H1 (cell line): Measurements from ENCODE around the gene PRKAA1. TPM values are rescaled to one million over a fixed set of nuclear protein-coding genes. Genes with fewer than 3 reads are reported as not detected.

Experiments
- CTCF ChIA-PET: fragments of 300-600 bp; sonication (Branson Sonifier 250); formaldehyde crosslinking; loops from one replicate; lab custom pipeline; 2021; ENCODE audit not compliant: partially characterized antibody; lab: Charles Lee
- POLR2A ChIA-PET: fragments of 300-600 bp; sonication (Branson Sonifier 250); formaldehyde crosslinking; loops from one replicate; lab custom pipeline; 2021; ENCODE audit warnings: inconsistent platforms; ENCODE audit not compliant: partially characterized antibody; lab: Charles Lee
- DNase-seq, 2 experiments: peaks; one replicate each; pipeline versions ENCODE4 v3.0.0 to v3.0.0-alpha.2; 2010 to 2022; ENCODE audit warnings: low spot score in 2 of 2, low read depth in 1 of 2, mixed read lengths in 1 of 2
- FAIRE-seq: peaks from 2 replicates; lab custom pipeline; 2011; peaks lifted over from hg19 to GRCh38; lab: Jason Lieb, UNC
- H2AFZ ChIP-seq: 2 replicates; pipeline ENCODE4 v1.8.1; 2012; ENCODE audit warnings: low read length, inconsistent platforms
- H2AK5ac ChIP-seq: 2 replicates; pipeline ENCODE4 v1.6.1; 2013; ENCODE audit warnings: low read depth, low read length
- H2BK120ac ChIP-seq: replicated peaks from 2 replicates; pipeline ENCODE3; 2013; ENCODE audit warnings: low read depth, low read length, inconsistent platforms
- H2BK12ac ChIP-seq: 2 replicates; pipeline ENCODE4 v1.6.1; 2013; ENCODE audit warnings: low read depth, low read length
- H2BK15ac ChIP-seq: 2 replicates; pipeline ENCODE4 v1.6.1; 2013; ENCODE audit warnings: low read length
- H2BK20ac ChIP-seq: 2 replicates; pipeline ENCODE4 v1.6.1; 2013; ENCODE audit warnings: low read length
- H2BK5ac ChIP-seq: 2 replicates; pipeline ENCODE4 v1.6.1; 2013; ENCODE audit warnings: low read depth, low read length
- H3K14ac ChIP-seq: 2 replicates; pipeline ENCODE4 v1.6.1; 2013; ENCODE audit warnings: inconsistent platforms; ENCODE audit not compliant: insufficient read length
- H3K18ac ChIP-seq: 2 replicates; pipeline ENCODE4 v1.6.1; 2013; ENCODE audit warnings: low read length; ENCODE audit errors: extremely low read depth
- H3K23ac ChIP-seq: 2 replicates; pipeline ENCODE4 v1.6.1; 2013; ENCODE audit warnings: inconsistent platforms; ENCODE audit not compliant: insufficient read length
- H3K23me2 ChIP-seq: 2 replicates; pipeline ENCODE4 v1.6.1; 2013; ENCODE audit warnings: low read depth, low read length
- H3K27ac ChIP-seq: 2 replicates; pipeline ENCODE4 v1.6.1; 2011; ENCODE audit warnings: low read depth, low read length, inconsistent platforms
- H3K27me3 ChIP-seq, 4 experiments: replicated peaks in 1 of 4; 1 replicate in 1 of 4; 2 replicates in 3 of 4; pipeline versions ENCODE4 v1.6.1 to v1.8.1; 2011 to 2013; ENCODE audit warnings: low read length in 3 of 4, mild to moderate bottlenecking in 3 of 4, inconsistent platforms in 2 of 4, mixed read lengths in 2 of 4, moderate library complexity in 1 of 4; ENCODE audit not compliant: control insufficient read depth in 3 of 4, insufficient read depth in 3 of 4; ENCODE audit errors: extremely low read depth in 1 of 4
- H3K36me3 ChIP-seq, 4 experiments: 2 replicates each; pipeline versions ENCODE4 v1.6.1 to v1.8.1; 2011 to 2013; ENCODE audit warnings: mild to moderate bottlenecking in 4 of 4, low read length in 3 of 4, moderate library complexity in 2 of 4, control low read depth in 1 of 4, inconsistent platforms in 1 of 4; ENCODE audit not compliant: insufficient read depth in 4 of 4, control insufficient read depth in 2 of 4
- H3K4ac ChIP-seq: replicated peaks from 2 replicates; pipeline ENCODE3; 2013; ENCODE audit warnings: low read length, low read depth, mixed read lengths, inconsistent platforms; ENCODE audit not compliant: insufficient read length
- H3K4me1 ChIP-seq, 4 experiments: replicated peaks in 1 of 4; 1 replicate in 1 of 4; 2 replicates in 3 of 4; pipeline versions ENCODE4 v1.6.1 to v1.8.1; 2011 to 2013; ENCODE audit warnings: low read length in 3 of 4, inconsistent platforms in 2 of 4, mixed read lengths in 1 of 4; ENCODE audit not compliant: insufficient read depth in 4 of 4, control insufficient read depth in 3 of 4
- H3K4me2 ChIP-seq, 2 experiments: 2 replicates each; pipeline versions ENCODE4 v1.6.1 to v1.8.1; 2011 to 2013; ENCODE audit warnings: low read depth in 2 of 2, low read length in 2 of 2, control low read depth in 1 of 2, inconsistent platforms in 1 of 2, mild to moderate bottlenecking in 1 of 2; ENCODE audit not compliant: insufficient read depth in 1 of 2
- H3K4me3 ChIP-seq, 4 experiments: fragments of 200-600, 300-600 bp in 1 of 4; sonication (generic), shearing (Covaris generic), sonication (Bioruptor Twin) in 1 of 4; 2 replicates each; pipeline versions ENCODE4 v1.5.1 to v1.8.1; 2011 to 2016; ENCODE audit warnings: low read length in 4 of 4, low read depth in 3 of 4, control low read depth in 2 of 4, inconsistent platforms in 2 of 4, mild to moderate bottlenecking in 2 of 4, mixed read lengths in 1 of 4, moderate library complexity in 1 of 4; ENCODE audit not compliant: insufficient read depth in 2 of 4; ENCODE audit errors: extremely low read depth in 1 of 4
- H3K56ac ChIP-seq: replicated peaks from 2 replicates; pipeline ENCODE3; 2013; ENCODE audit warnings: low read depth, mild to moderate bottlenecking, mixed read lengths, low read length, inconsistent platforms; ENCODE audit not compliant: insufficient read length
- H3K79me1 ChIP-seq: 2 replicates; pipeline ENCODE4 v1.6.1; 2013; ENCODE audit warnings: low read depth, low read length, control low read depth
- H3K79me2 ChIP-seq, 2 experiments: 2 replicates each; pipeline versions ENCODE4 v1.6.1 to v1.8.1; 2012 to 2013; ENCODE audit warnings: low read length in 2 of 2, mild to moderate bottlenecking in 2 of 2, inconsistent platforms in 1 of 2; ENCODE audit not compliant: insufficient read depth in 2 of 2, control insufficient read depth in 1 of 2
- H3K9ac ChIP-seq, 4 experiments: replicated peaks in 1 of 4; 1 replicate in 1 of 4; 2 replicates in 3 of 4; pipeline versions ENCODE4 v1.6.1 to v1.8.1; 2011 to 2013; ENCODE audit warnings: low read depth in 3 of 4, low read length in 3 of 4, control low read depth in 2 of 4, mild to moderate bottlenecking in 2 of 4, moderate library complexity in 2 of 4, inconsistent platforms in 1 of 4; ENCODE audit errors: extremely low read depth in 1 of 4
- H3K9me3 ChIP-seq, 2 experiments: 2 replicates each; pipeline versions ENCODE4 v1.6.1 to v1.8.1; 2012 to 2013; ENCODE audit warnings: mild to moderate bottlenecking in 2 of 2, moderate library complexity in 2 of 2, control low read depth in 1 of 2, inconsistent platforms in 1 of 2, low read depth in 1 of 2, low read length in 1 of 2, mixed read lengths in 1 of 2; ENCODE audit not compliant: insufficient read depth in 2 of 2
- H4K20me1 ChIP-seq, 2 experiments: replicated peaks in 1 of 2; 2 replicates each; pipeline versions ENCODE3 to v1.8.1; 2011 to 2013; ENCODE audit warnings: inconsistent platforms in 2 of 2, low read length in 2 of 2, mild to moderate bottlenecking in 1 of 2; ENCODE audit not compliant: insufficient read depth in 2 of 2, control insufficient read depth in 1 of 2
- H4K5ac ChIP-seq: 2 replicates; pipeline ENCODE4 v1.6.1; 2013; ENCODE audit warnings: low read length, low read depth, mixed read lengths, inconsistent platforms; ENCODE audit not compliant: insufficient read length
- H4K8ac ChIP-seq: 2 replicates; pipeline ENCODE4 v1.8.0; 2013; ENCODE audit warnings: mild to moderate bottlenecking, moderate library complexity, low read length, inconsistent platforms; ENCODE audit not compliant: insufficient read depth; ENCODE audit errors: extremely low read depth
- H4K91ac ChIP-seq: replicated peaks from 2 replicates; pipeline ENCODE3; 2013; ENCODE audit warnings: low read length, mixed read lengths, inconsistent platforms; ENCODE audit not compliant: insufficient read length
- BACH1 ChIP-seq: IDR thresholded peaks from 2 replicates; pipeline ENCODE4 v1.6.1; 2012; ENCODE audit warnings: low read length, improper control_type of control experiment
- HDAC2 ChIP-seq, 2 experiments: fragments of 300-600 bp in 1 of 2; sonication (generic) in 1 of 2; IDR thresholded peaks; 2 replicates each; pipeline ENCODE4 v1.6.1; 2011 to 2012; ENCODE audit warnings: low read depth in 2 of 2, low read length in 2 of 2, mild to moderate bottlenecking in 2 of 2, moderate library complexity in 2 of 2, borderline replicate concordance in 1 of 2, inconsistent platforms in 1 of 2
- KDM1A ChIP-seq: fragments of 200-600, 300-600 bp; sonication (generic); IDR thresholded peaks from 2 replicates; pipeline ENCODE4 v1.7.1; 2016; ENCODE audit warnings: mild to moderate bottlenecking, low read length, borderline replicate concordance
- KDM4A ChIP-seq: IDR thresholded peaks from one replicate; pipeline ENCODE4 v1.7.1; 2012; ENCODE audit warnings: low read depth, mild to moderate bottlenecking, moderate library complexity, low read length, inconsistent platforms; ENCODE audit not compliant: severe bottlenecking
- KDM5A ChIP-seq: fragments of 200-600 bp; IDR thresholded peaks from 2 replicates; pipeline ENCODE4 v1.7.1; 2012; ENCODE audit warnings: mild to moderate bottlenecking, low read length, inconsistent platforms, mixed read lengths
- NRF1 ChIP-seq: IDR thresholded peaks from 2 replicates; pipeline ENCODE4 v1.6.1; 2011; ENCODE audit warnings: mild to moderate bottlenecking, low read depth, low read length, improper control_type of control experiment
- POLR2AphosphoS5 ChIP-seq: IDR thresholded peaks from 2 replicates; pipeline ENCODE4 v1.6.1; 2011; ENCODE audit warnings: low read depth, low read length
- SIN3A ChIP-seq, 2 experiments: IDR thresholded peaks in 1 of 2; conservative IDR thresholded peaks in 1 of 2; 2 replicates each; pipeline ENCODE4 v1.6.1; 2011 to 2012; ENCODE audit warnings: low read length in 2 of 2, improper control_type of control experiment in 1 of 2, low read depth in 1 of 2, mild to moderate bottlenecking in 1 of 2
- SIX5 ChIP-seq: IDR thresholded peaks from 2 replicates; pipeline ENCODE4 v1.6.1; 2011; ENCODE audit warnings: mild to moderate bottlenecking, low read depth, low read length
- TAF7 ChIP-seq: optimal IDR thresholded peaks from 2 replicates; pipeline ENCODE3; 2011; ENCODE audit warnings: low read depth, mild to moderate bottlenecking, inconsistent platforms, low read length, moderate library complexity, borderline replicate concordance
- TBP ChIP-seq: IDR thresholded peaks from 2 replicates; pipeline ENCODE4 v1.6.1; 2011; ENCODE audit warnings: low read depth, low read length, improper control_type of control experiment
- TCF12 ChIP-seq: IDR thresholded peaks from 2 replicates; pipeline ENCODE4 v1.6.1; 2011; ENCODE audit warnings: low read depth, mild to moderate bottlenecking, low read length
- ZNF274 ChIP-seq: IDR thresholded peaks from 2 replicates; pipeline ENCODE4 v1.7.0; 2012; ENCODE audit warnings: low read length, borderline replicate concordance; ENCODE audit errors: extremely low read depth
- WGBS, 2 experiments: shearing (Covaris generic) in 1 of 2; methylation state at CpG; one replicate each; pipeline versions ENCODE4 v1.1.6 to v1.1.7; 2013 to 2015; ENCODE audit warnings: low lambda C conversion rate in 2 of 2, mixed read lengths in 2 of 2, inconsistent platforms in 1 of 2, low coverage in 1 of 2, missing lambda C conversion rate in 1 of 2; ENCODE audit not compliant: insufficient replicate concordance in 2 of 2, insufficient coverage in 1 of 2, insufficient read length in 1 of 2; ENCODE audit errors: extremely low coverage in 1 of 2, missing lambda C conversion rate in 1 of 2; 5-methylcytosine and 5-hydroxymethylcytosine counted together
- polyA plus RNA-seq, 7 experiments: library from polyadenylated mRNA; depleted of rRNA in 3 of 7; stranded (reverse) in 5 of 7; unstranded in 2 of 7; fragments of >200 nt in 5 of 7; fragments of 200-250 nt in 2 of 7; gene quantifications; 1 replicate in 5 of 7; 2 replicates in 1 of 7; 4 replicates in 1 of 7; pipeline versions ENCODE4 v1.2.1 to v1.2.3, GENCODE V29; 2011 to 2013; ENCODE audit warnings: missing spikeins in 2 of 7, mixed read lengths in 2 of 7
- total RNA-seq: library from RNA; stranded (reverse); fragmentation: NEBNext Ultra II Directional; extraction: Animal tissue kit (Norgen Biotek cat#: 25700); gene quantifications from 2 replicates; pipeline ENCODE4 v1.2.1, GENCODE V29; 2021

The PRKAA1 gene
- total and polyA plus RNA-seq, 2 of the 8 experiments (the other 6 are each of a cell fraction or from before 2014, with no cell fraction given): 10.4 to 33.1 TPM

DNA sequence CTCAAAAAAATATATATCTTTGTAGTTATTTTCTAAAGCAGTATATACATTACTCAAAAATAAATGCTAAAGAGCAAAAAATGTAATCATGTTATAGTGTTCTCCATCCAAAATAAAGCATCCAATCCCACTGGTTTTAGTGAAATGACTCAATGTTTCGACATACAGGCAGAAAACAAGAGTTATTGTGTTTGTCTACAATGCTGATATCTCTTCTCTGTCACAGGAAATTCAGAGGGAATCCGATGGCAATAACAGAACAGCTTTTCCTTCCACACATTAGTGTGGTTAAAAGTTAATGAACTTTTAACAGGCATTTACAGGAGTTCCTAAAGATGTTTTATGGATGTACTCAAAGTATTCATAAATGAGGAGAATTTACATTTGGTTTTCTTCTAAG, 54.4 kb downstream of the PRKAA1 start:
- H3K79me2 ChIP-seq: no peaks in the 10 kb centered on the region
- no peaks in the 10 kb centered on the region for H3K27me3 ChIP-seq
- H4K8ac ChIP-seq: no peak overlapping the region
- H3K9me3 ChIP-seq: no peaks in the 10 kb centered on the region
- 84% methylated on average over 2 of the region's 2 CpGs; no CpG with 5 or more reads in 1 of the 2 experiments for WGBS, 2 experiments
- no peak overlapping the region for H2AFZ ChIP-seq
- no peak overlapping the region for H4K91ac ChIP-seq
- no peaks in the 10 kb centered on the region for H3K23me2 ChIP-seq
- POLR2A ChIA-PET: no interaction called here
- H3K9ac ChIP-seq: no peak overlapping the region
- H3K4me2 ChIP-seq: no peak overlapping the region
- CTCF ChIA-PET: interaction anchor here (0.7 kb wide), 1 partner anchor 161 kb away, joined by 3 read pairs; no protein-coding TSS in a partner anchor
- no peaks in the 10 kb centered on the region; a peak in 2 of 8 replicates for H3K36me3 ChIP-seq
- H4K5ac ChIP-seq: no peak overlapping the region
- DNase-seq: no peak
- H3K4me1 ChIP-seq: no peaks in the 10 kb centered on the region
- H2BK20ac ChIP-seq: no peak overlapping the region
- H2BK12ac ChIP-seq: no peak overlapping the region
- no peak for FAIRE-seq
- H3K14ac ChIP-seq: no peak overlapping the region
- TF ChIP-seq POLR2AphosphoS5: no peak
- TF ChIP-seq HDAC2 (IDR thresholded peaks at IDR 0.05; ENCODE audit: borderline replicate concordance in 1 of 2, low read depth in 2 of 2, low read length in 2 of 2): no peak
- TF ChIP-seq BACH1: no peak
- TF ChIP-seq NRF1: no peak
- TF ChIP-seq SIN3A (conservative IDR thresholded peaks at IDR 0.05 in 1 of 2, IDR thresholded peaks at IDR 0.05 in 1 of 2; ENCODE audit: low read depth in 1 of 2, low read length in 2 of 2): no peak
- no peak for TF ChIP-seq KDM1A
- TF ChIP-seq TBP: no peak
- TF ChIP-seq ZNF274: no peak
- no peak for TF ChIP-seq KDM5A
- no peak for TF ChIP-seq TAF7
- no peak for TF ChIP-seq SIX5
- no peak for TF ChIP-seq KDM4A
- no peak for TF ChIP-seq TCF12
- no peak overlapping the region for H3K27ac ChIP-seq
- no peak overlapping the region for H2AK5ac ChIP-seq
- no peak overlapping the region for H3K4me3 ChIP-seq
- H2BK15ac ChIP-seq: no peak overlapping the region
- no peak overlapping the region for H2BK120ac ChIP-seq
- no peaks in the 10 kb centered on the region for H4K20me1 ChIP-seq
- H3K56ac ChIP-seq: no peak overlapping the region
- H3K79me1 ChIP-seq: no peaks in the 10 kb centered on the region
- no peak overlapping the region for H3K18ac ChIP-seq
- H2BK5ac ChIP-seq: no peak overlapping the region
- H3K4ac ChIP-seq: no peak overlapping the region
- no peak overlapping the region for H3K23ac ChIP-seq
